Measurements from ENCODE around the gene LCE3E. TPM values are rescaled to one million over a fixed set of nuclear protein-coding genes. Genes with fewer than 3 reads are reported as not detected.
"Not testable (repeated sequence)": the region's sequence is repeated elsewhere in the genome, so short reads cannot be mapped to it uniquely, and the experiment has no call there.

LCE3E gene
- polyA plus RNA-seq (2014; cell fraction: cytosol; rRNA removed): not detected in 2 replicates
- polyA plus RNA-seq (2014; cell fraction: nucleus; rRNA removed): not detected in 2 replicates

GRCh38 chr1:152566681-152567080 is at the start of gene LCE3E:
Gene LCE3E (minus strand): TSS chr1:152566780. CDS start chr1:152566208, 572 bp downstream.
- DNase-seq (ENCODE audit: low spot score): no peak

- no peak for DNase-seq (ENCODE audit: low spot score)
These were observed 46.9 kb upstream of the LCE3E start, which contains the start of gene LCE3B for GRCh38 chr1:152613511-152613910. Gene LCE3B (plus strand): TSS chr1:152613811. CDS start chr1:152613811, 0 bp downstream.

GRCh38 chr1:152599934-152600333 is 33.4 kb upstream of the LCE3E start, which contains the start of gene LCE3C:
Gene LCE3C (plus strand): TSS chr1:152600234. CDS start chr1:152600732, 498 bp downstream.
- no peak for DNase-seq (ENCODE audit: low spot score)

- DNase-seq (ENCODE audit: low spot score): no peak
These were observed 30.4 kb upstream of the LCE3E start for GRCh38 chr1:152596986-152597385.

- DNase-seq (ENCODE audit: low spot score): no peak
These were observed 19.0 kb upstream of the LCE3E start for GRCh38 chr1:152585586-152585985.

GRCh38 chr1:152582647-152583046 is 16.1 kb upstream of the LCE3E start:
- no peak for DNase-seq (ENCODE audit: low spot score)

- DNase-seq (ENCODE audit: low spot score): no peak
These were observed 13.9 kb upstream of the LCE3E start, which contains the start of gene LCE3D for GRCh38 chr1:152580433-152580832. Gene LCE3D (minus strand): TSS chr1:152580516. CDS start chr1:152579936, 580 bp downstream.

- not testable (repeated sequence) for DNase-seq (ENCODE audit: low spot score)
These were observed 12.9 kb upstream of the LCE3E start for GRCh38 chr1:152579526-152579925.

- no peak for DNase-seq (ENCODE audit: low spot score)
These were observed 10.6 kb upstream of the LCE3E start for GRCh38 chr1:152577168-152577567.

GRCh38 chr1:152565535-152566215 is 905 bp downstream of the LCE3E start:
- no peak for DNase-seq (ENCODE audit: low spot score)

- no peak for DNase-seq (ENCODE audit: low spot score)
These were observed 1.5 kb downstream of the LCE3E start for GRCh38 chr1:152565115-152565514.

GRCh38 chr1:152548358-152548757 is 18.2 kb downstream of the LCE3E start:
- not testable (repeated sequence) for DNase-seq (ENCODE audit: low spot score)

- no peak for DNase-seq (ENCODE audit: low spot score)
These were observed 19.9 kb downstream of the LCE3E start for GRCh38 chr1:152546704-152547103.

GRCh38 chr1:152543820-152544219 is 22.8 kb downstream of the LCE3E start:
- no peak for DNase-seq (ENCODE audit: low spot score)

GRCh38 chr1:152539901-152540300 is 26.7 kb downstream of the LCE3E start:
- DNase-seq (ENCODE audit: low spot score): no peak

- DNase-seq (ENCODE audit: low spot score): no peak
These were observed 29.1 kb downstream of the LCE3E start for GRCh38 chr1:152537496-152537895.

GRCh38 chr1:152535774-152536173 is 30.8 kb downstream of the LCE3E start:
- no peak for DNase-seq (ENCODE audit: low spot score)

GRCh38 chr1:152533327-152533938 is 33.1 kb downstream of the LCE3E start:
- peak; percentile 41 for DNase-seq (ENCODE audit: low spot score)

GRCh38 chr1:152525080-152525641 is 41.4 kb downstream of the LCE3E start:
- DNase-seq (ENCODE audit: low spot score): no peak

- no peak for DNase-seq (ENCODE audit: low spot score)
These were observed 46.0 kb downstream of the LCE3E start for GRCh38 chr1:152520561-152521090.

GRCh38 chr1:152519851-152520250 is 46.7 kb downstream of the LCE3E start:
- no peak for DNase-seq (ENCODE audit: low spot score)

- DNase-seq (ENCODE audit: low spot score): no peak
These were observed 49.3 kb downstream of the LCE3E start for GRCh38 chr1:152517237-152517811.
